ENCODE data around the gene KIF2A. TPM values are rescaled to one million over a fixed set of nuclear protein-coding genes. Genes with fewer than 3 reads are reported as not detected.

The KIF2A gene
- total and polyA plus RNA-seq, 9 of the 15 experiments (the other 6 are each of a cell fraction or from before 2014, with no cell fraction given) = 42.6 to 126 (median 77.6) TPM

DNA sequence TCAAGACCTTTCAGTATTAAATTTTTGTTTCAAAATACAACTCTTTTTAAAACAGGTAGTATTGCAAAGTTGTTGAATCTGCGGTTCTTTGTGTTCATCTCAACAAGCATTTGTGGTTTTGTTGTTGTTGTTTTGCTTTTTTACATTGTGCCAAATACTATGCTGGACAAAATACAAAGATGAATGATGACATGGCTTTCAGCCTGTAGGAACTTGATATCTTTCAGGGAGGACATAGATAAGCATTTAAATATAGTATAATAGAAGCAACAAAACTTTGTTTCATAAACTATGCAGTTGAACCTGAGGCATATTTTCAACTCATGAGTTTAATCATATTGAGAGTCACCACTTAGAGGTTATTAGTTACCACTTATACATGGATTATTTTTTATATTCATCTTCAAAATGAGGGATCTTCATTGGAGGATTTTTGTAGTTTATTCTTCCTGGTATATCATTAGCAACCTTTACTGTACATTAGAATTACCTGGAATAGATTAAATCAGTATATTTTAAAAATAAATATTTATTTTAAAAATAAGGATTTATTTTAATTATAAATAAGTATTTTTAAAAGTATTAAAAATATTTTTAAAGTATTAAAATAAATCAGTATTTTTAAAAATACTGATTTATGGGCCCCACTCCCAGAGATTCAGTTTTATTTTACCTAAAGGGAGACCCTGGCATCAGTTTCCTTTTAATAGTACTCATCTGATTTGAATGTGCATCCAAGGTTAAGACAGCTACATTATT, 42.9 kb downstream of the KIF2A start:
- DNase-seq (ENCODE audit: extremely low read depth in 1 of 4, low spot score in 3 of 4) = no peak
- H3K36me3 ChIP-seq (ENCODE audit: control insufficient read depth, insufficient read depth, low read length) = peaks cover 60% of the 10 kb centered on the region
- intact Hi-C loops (cut with micrococcal nuclease) = loop anchor here (5.0 kb wide), 1 partner anchor 122 kb away; no protein-coding TSS in a partner anchor
- no peak overlapping the region for H2AFZ ChIP-seq (ENCODE audit: low read depth, low read length)
- peaks cover 52% of the 10 kb centered on the region for H3K79me2 ChIP-seq (ENCODE audit: control insufficient read depth, insufficient read depth, low read length)
- H3K4me1 ChIP-seq (replicated peaks in 1 of 2; ENCODE audit: control insufficient read depth in 2 of 2, insufficient read depth in 2 of 2, low read length in 2 of 2) = peaks cover 0 to 4% of the 10 kb centered on the region in 2 experiments; a peak in 1 of 5 replicates
- no peaks in the 10 kb centered on the region for H3K27me3 ChIP-seq (ENCODE audit: control insufficient read depth in 2 of 2, insufficient read depth in 2 of 2, low read length in 2 of 2)
- POLR2A ChIA-PET = no interaction called here
- no peaks in the 10 kb centered on the region for H3K9me1 ChIP-seq (ENCODE audit: control insufficient read depth, insufficient read depth, low read length)
- no peak overlapping the region for H3K4me2 ChIP-seq (ENCODE audit: insufficient read depth, low read length)
- CTCF ChIA-PET (ENCODE audit: low intra/inter-chr PET ratio) = no interaction called here
- TSS peak; percentile 18 for BruUV-seq (replicated peaks)
- no peak for ATAC-seq
- no peak overlapping the region for H3K27ac ChIP-seq (ENCODE audit: extremely low read depth, low read depth, low read length)
- FAIRE-seq = no peak
- no peak overlapping the region for H3K9ac ChIP-seq (ENCODE audit: insufficient read depth in 1 of 2, low read depth in 2 of 2, low read length in 2 of 2)
- H4K20me1 ChIP-seq (replicated peaks; ENCODE audit: control insufficient read depth, insufficient read depth, low read length) = no peaks in the 10 kb centered on the region
- in situ Hi-C loops (cut with MboI) = no loop called here
- H3K9me3 ChIP-seq (replicated peaks; ENCODE audit: control insufficient read depth, insufficient read depth, low read depth, low read length) = no peaks in the 10 kb centered on the region
- 79% methylated on average over 1 of the region's 1 CpG for WGBS (ENCODE audit: insufficient coverage, low coverage, missing lambda C conversion rate)
- no peak overlapping the region for H3K4me3 ChIP-seq
- TF ChIP-seq MTA2 (IDR thresholded peaks at IDR 0.05; ENCODE audit: low read depth) (0 out of 2 replicates have a peak, but pooled peaks have one; percentile 20), MEIS2 (IDR thresholded peaks at IDR 0.05; ENCODE audit: partially characterized antibody) (peak; percentile 22), SMARCB1 (IDR thresholded peaks at IDR 0.05; ENCODE audit: insufficient read length, low read depth) (no peak), HIVEP1 (CRISPR knock-in tag; IDR thresholded peaks at IDR 0.05) (no peak), ZNF324 (CRISPR knock-in tag; IDR thresholded peaks at IDR 0.05) (no peak), OTX1 (CRISPR knock-in tag; IDR thresholded peaks at IDR 0.05) (no peak)
- TF ChIP-seq, protein P1, sequence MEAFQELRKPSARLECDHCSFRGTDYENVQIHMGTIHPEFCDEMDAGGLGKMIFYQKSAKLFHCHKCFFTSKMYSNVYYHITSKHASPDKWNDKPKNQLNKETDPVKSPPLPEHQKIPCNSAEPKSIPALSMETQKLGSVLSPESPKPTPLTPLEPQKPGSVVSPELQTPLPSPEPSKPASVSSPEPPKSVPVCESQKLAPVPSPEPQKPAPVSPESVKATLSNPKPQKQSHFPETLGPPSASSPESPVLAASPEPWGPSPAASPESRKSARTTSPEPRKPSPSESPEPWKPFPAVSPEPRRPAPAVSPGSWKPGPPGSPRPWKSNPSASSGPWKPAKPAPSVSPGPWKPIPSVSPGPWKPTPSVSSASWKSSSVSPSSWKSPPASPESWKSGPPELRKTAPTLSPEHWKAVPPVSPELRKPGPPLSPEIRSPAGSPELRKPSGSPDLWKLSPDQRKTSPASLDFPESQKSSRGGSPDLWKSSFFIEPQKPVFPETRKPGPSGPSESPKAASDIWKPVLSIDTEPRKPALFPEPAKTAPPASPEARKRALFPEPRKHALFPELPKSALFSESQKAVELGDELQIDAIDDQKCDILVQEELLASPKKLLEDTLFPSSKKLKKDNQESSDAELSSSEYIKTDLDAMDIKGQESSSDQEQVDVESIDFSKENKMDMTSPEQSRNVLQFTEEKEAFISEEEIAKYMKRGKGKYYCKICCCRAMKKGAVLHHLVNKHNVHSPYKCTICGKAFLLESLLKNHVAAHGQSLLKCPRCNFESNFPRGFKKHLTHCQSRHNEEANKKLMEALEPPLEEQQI (IDR thresholded peaks at IDR 0.05) = no peak
- TF ChIP-seq, protein P2, sequence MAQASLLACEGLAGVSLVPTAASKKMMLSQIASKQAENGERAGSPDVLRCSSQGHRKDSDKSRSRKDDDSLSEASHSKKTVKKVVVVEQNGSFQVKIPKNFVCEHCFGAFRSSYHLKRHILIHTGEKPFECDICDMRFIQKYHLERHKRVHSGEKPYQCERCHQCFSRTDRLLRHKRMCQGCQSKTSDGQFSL (CRISPR knock-in tag; IDR thresholded peaks at IDR 0.05) = no peak
- TF ChIP-seq, protein P2 (tag; IDR thresholded peaks at IDR 0.05) = no peak
- TF ChIP-seq, protein P3, sequence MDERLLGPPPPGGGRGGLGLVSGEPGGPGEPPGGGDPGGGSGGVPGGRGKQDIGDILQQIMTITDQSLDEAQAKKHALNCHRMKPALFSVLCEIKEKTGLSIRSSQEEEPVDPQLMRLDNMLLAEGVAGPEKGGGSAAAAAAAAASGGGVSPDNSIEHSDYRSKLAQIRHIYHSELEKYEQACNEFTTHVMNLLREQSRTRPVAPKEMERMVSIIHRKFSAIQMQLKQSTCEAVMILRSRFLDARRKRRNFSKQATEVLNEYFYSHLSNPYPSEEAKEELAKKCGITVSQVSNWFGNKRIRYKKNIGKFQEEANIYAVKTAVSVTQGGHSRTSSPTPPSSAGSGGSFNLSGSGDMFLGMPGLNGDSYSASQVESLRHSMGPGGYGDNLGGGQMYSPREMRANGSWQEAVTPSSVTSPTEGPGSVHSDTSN (CRISPR knock-in tag; IDR thresholded peaks at IDR 0.05; ENCODE audit: low read depth) = no peak
- TF ChIP-seq, protein P3 (tag; conservative IDR thresholded peaks at IDR 0.05; ENCODE audit: low read depth) = 0 out of 2 replicates have a peak, but pooled peaks have one; percentile 11
